Astrocyte of the spinal cord (primary cell): ENCODE results near the gene RALGPS1.

ENCODE experiments used
- DNase-seq: peaks from one replicate; pipeline ENCODE4 v3.0.0; 2011; ENCODE audit warnings: low read depth, low spot score
- H3K4me3 ChIP-seq: 2 replicates; pipeline ENCODE4 v1.5.1; 2011; ENCODE audit warnings: low read depth, mild to moderate bottlenecking, low read length, moderate library complexity
- in situ Hi-C: cut with HindIII; loops from 2 replicates; pipeline ENCODE4 v1.10.0; 2017; ENCODE audit warnings: low sequenced_read_pairs
- TF ChIP-seq, protein P1 (sequence below): IDR thresholded peaks from 2 replicates; pipeline ENCODE4 v1.5.1; 2012; ENCODE audit warnings: low read depth, mild to moderate bottlenecking, low read length, inconsistent platforms

RALGPS1 gene

DNA sequence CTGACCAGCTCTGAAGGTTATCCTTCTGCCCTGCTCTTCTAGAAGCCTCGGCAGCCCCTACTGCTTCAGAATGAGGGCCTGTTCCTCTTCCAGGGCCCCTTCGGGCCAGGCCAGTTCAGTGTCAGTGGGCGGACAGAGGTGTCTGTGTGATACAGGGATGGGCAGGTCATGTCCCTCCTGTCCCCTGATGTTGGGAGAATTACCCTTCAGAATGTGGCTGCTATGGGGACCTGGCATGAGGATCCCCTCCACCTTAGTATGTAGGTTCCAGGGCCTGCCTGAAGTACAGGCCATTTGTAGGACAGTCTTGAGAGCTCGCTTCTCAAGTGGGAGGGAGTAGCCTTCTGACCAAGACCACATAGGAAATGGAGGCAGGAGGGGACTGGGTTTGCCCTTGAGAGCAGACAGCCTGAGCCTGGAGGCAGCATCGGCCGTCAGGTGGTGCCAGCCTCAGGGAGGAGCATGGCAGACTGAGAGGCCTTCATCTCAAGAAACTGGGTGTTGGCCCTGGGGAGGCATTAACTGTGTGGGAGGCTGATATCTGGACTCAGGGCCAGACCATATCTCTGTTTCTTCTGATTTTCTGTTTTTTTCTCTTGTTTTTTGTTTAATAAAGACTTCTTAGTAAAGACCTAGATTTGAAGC lies 175.9 kb downstream of the RALGPS1 start:
- no peak for DNase-seq
- no peak overlapping the region for H3K4me3 ChIP-seq
- in situ Hi-C loops, result no loop called here
- TF ChIP-seq, protein P1, sequence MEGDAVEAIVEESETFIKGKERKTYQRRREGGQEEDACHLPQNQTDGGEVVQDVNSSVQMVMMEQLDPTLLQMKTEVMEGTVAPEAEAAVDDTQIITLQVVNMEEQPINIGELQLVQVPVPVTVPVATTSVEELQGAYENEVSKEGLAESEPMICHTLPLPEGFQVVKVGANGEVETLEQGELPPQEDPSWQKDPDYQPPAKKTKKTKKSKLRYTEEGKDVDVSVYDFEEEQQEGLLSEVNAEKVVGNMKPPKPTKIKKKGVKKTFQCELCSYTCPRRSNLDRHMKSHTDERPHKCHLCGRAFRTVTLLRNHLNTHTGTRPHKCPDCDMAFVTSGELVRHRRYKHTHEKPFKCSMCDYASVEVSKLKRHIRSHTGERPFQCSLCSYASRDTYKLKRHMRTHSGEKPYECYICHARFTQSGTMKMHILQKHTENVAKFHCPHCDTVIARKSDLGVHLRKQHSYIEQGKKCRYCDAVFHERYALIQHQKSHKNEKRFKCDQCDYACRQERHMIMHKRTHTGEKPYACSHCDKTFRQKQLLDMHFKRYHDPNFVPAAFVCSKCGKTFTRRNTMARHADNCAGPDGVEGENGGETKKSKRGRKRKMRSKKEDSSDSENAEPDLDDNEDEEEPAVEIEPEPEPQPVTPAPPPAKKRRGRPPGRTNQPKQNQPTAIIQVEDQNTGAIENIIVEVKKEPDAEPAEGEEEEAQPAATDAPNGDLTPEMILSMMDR, result no peak

DNA sequence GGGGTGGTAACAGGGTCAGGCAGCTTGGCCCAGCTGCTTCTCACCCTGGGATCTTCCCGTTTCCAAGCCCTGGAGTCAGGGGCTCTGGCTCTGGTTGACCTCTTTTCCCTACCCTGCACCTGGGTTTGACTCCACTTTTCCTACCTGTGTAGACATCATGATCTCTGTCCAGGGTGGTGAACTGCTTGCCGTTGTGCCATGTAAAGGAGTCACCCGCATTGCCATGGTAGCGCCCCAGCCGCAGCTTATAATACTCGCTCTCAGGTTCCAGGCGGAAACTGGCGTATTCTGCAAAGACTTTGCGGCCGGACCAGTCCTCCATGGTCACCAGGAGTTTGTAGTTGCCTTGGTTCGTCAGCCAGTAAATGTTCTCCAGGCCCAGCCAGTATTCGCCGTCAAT lies 176.9 kb downstream of the RALGPS1 start:
- DNase-seq, result no peak
- in situ Hi-C loops, result no loop called here
- TF ChIP-seq, protein P1, result no peak
- no peak overlapping the region for H3K4me3 ChIP-seq

DNA sequence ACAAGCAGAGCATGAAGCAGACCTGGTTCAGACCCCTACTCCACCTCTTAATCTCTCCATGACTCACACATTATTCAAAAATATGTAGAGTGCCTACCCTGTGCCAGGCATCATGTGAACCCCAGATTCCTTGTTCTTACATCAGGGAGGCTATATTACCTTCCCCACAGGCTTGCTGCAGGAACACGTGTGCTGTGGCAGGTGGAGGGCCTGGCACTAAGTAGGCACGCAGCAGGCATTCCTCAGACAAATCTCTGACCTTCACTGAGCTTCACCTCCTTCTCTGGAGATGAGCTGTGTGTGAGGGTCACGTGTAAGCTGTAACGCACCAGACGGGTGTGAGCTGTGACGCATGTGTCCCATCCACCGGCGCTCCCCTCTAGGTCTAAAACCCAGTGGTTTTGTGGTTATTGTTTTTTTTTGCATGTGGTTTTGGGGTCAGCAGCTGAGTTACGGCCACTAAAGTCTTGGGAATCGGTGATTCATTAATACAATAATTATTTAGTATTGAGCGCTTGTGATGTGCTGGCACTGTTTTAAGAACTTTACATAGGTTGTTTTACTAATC lies 177.5 kb downstream of the RALGPS1 start:
- in situ Hi-C loops, result no loop called here
- TF ChIP-seq, protein P1, result no peak
- DNase-seq, result peak; percentile 52
- H3K4me3 ChIP-seq, result no peak overlapping the region

DNA sequence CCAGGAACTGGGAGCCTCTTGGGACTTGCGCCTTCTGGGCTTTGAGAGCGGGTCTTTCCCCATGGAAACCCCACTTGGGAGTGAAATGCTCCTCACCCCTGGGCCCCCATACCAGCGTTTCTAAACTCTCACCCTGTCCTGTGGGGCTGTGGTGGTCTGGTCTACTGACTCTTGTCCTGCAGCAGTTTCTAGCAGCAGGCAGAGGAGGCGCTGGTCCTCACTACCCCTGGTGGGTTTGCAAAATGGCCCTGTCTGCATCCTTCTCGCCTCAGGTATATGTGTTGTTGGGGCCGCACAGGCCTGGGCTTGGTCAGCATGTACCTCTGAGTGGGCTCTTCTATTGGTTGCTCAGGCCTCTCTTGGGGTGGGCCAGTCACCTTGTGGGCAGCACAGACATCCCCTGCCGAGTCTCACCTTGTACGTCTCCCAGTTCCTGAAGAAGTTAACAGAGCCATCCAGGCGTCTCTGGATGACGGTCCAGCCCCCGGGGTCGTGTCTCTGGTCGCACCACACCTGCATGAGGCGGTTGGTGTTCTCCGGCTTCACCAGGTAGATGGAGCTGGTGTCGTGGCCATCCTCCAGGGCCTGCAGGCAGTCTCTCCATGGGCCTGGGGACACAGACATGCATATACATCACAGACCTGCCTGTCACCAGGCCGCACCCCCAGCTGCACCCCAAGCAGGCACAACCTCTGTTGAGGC lies 178.9 kb downstream of the RALGPS1 start:
- in situ Hi-C loops, result no loop called here
- TF ChIP-seq, protein P1, result no peak
- no peak for DNase-seq
- H3K4me3 ChIP-seq, result no peak overlapping the region

DNA sequence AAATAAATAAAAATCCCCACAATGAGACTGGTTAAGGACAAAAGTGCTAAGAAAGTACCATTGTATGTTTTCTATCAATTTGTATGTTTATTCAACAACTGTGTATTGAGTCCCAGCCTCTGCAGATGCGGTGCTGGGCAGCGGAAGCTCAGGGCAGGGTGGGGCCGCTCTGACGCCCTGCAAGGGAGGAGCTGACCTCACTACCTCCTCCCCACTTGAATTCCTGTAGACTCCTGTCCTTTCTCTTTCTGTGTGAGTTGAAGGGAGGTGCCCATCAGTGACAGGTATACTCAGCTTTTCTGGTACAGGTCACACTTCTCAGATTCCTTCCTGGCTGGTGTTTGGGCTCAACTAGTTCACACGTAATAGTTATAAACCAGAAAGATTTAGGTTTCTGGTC lies 180.8 kb downstream of the RALGPS1 start:
- no peak for DNase-seq
- H3K4me3 ChIP-seq, result no peak overlapping the region
- TF ChIP-seq, protein P1, result no peak
- in situ Hi-C loops, result no loop called here

DNA sequence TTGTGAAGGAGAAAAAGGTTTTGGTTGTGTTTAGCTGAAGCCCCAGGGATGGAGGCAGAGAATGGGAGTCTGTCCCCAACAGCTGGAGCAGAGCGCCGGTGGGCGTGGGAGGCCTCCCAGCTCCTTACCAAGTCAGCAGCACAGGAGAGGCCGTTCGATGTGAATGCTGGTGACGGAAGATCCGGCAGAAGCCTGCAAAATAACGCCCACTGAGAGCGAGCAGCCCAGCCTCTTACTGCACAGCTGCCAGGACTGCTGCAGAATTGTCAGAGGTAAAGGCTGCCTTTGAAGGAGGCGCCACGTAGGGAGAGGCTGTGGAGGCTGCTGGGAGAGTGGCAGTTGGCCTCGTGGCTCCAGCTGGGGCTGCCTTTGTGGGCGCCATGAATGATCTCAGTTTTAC lies 181.6 kb downstream of the RALGPS1 start:
- in situ Hi-C loops, result no loop called here
- DNase-seq, result no peak
- H3K4me3 ChIP-seq, result no peak overlapping the region
- TF ChIP-seq, protein P1, result no peak
